IPS DF 6.9 (cell line): ENCODE results near the gene RPRD1A.

ENCODE experiments used
- DNase-seq: peaks from one replicate; pipeline ENCODE4 v3.0.0-alpha.2; 2013; ENCODE audit warnings: low read depth, low spot score
- H3K27ac ChIP-seq: one replicate; pipeline ENCODE4 v1.5.1; 2013; ENCODE audit warnings: low read length, control low read depth
- H3K27me3 ChIP-seq: 2 replicates; pipeline ENCODE4 v1.6.1; 2013; ENCODE audit warnings: mild to moderate bottlenecking, low read length; ENCODE audit not compliant: control insufficient read depth, insufficient read depth
- H3K36me3 ChIP-seq: 2 replicates; pipeline ENCODE4 v1.6.1; 2013; ENCODE audit warnings: low read length; ENCODE audit not compliant: control insufficient read depth, insufficient read depth
- H3K4me1 ChIP-seq: 2 replicates; pipeline ENCODE4 v1.6.1; 2013; ENCODE audit warnings: low read length; ENCODE audit not compliant: control insufficient read depth, insufficient read depth
- H3K4me3 ChIP-seq: 2 replicates; pipeline ENCODE4 v1.5.1; 2013; ENCODE audit warnings: mild to moderate bottlenecking, low read length
- H3K9me3 ChIP-seq: 2 replicates; pipeline ENCODE4 v1.6.1; 2013; ENCODE audit warnings: low read length, inconsistent platforms; ENCODE audit not compliant: control insufficient read depth, insufficient read depth
- WGBS: extraction: QIAGEN DNeasy Blood & Tissue Kit; methylation state at CpG from one replicate; pipeline ENCODE4 v1.1.7; 2013; ENCODE audit warnings: mixed read lengths, missing lambda C conversion rate; ENCODE audit not compliant: insufficient read length, insufficient coverage; 5-methylcytosine and 5-hydroxymethylcytosine counted together

The RPRD1A gene

GRCh38 chr18:35953688-35954087, 113.7 kb downstream of the RPRD1A start:
- H3K9me3 ChIP-seq, result no peaks in the 10 kb centered on the region
- WGBS, result no CpG with 5 or more reads among the region's 1 CpG
- no peaks in the 10 kb centered on the region for H3K36me3 ChIP-seq
- no peak overlapping the region for H3K27ac ChIP-seq
- DNase-seq, result no peak
- H3K27me3 ChIP-seq, result no peaks in the 10 kb centered on the region
- no peaks in the 10 kb centered on the region for H3K4me1 ChIP-seq
- H3K4me3 ChIP-seq, result no peak overlapping the region

GRCh38 chr18:35950628-35950982, 116.8 kb downstream of the RPRD1A start:
- no peak for DNase-seq
- WGBS, result no CpG with 5 or more reads among the region's 6 CpGs
- no peak overlapping the region; the same call in 1 of the 2 replicates for H3K4me3 ChIP-seq

DNA sequence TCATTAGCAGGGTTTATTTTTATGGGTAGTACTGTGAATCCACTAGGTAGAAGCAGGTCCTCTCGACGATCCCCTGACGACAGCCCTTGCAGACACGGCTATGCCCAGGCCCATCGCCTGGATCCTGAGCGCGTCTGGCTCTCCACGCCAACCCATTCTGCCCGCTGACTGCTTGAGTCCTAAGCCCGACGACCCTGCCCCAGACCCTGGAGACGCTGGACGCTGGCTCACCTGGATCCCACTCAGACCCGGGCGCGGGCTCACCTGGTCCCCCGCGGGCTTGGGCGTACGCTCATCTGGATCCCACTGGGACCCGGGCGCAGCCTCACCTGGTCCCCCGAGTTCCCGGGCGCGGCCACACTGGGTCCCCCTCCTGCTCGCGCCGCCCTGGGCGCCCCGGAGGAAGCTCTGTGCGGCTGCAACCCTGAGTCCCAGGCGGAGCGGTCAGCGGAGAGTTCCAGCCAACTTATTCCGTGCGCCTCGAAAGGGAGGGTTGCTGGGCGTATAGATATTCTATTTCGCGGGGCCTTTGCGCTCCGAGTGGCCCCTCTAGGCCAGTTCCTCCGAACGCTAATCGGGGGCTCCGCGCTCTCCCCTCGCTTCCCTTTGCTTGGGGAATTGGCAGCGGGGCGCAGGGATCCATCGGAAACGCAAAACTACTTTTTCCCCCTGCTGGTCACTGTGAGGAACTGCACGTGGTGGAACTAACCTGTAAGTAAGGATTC, 117.3 kb downstream of the RPRD1A start:
- Histone ChIP-seq H3K36me3 (no peaks in the 10 kb centered on the region), H3K4me1 (0 out of 2 replicates have a peak, but pooled peaks cover 4% of the 10 kb centered on the region), H3K9me3 (no peaks in the 10 kb centered on the region), H3K27me3 (no peaks in the 10 kb centered on the region), H3K4me3 (peak overlapping the region; percentile 54), H3K27ac (no peak overlapping the region)
- WGBS, result no CpG with 5 or more reads among the region's 54 CpGs
- DNase-seq, result peak; percentile 75

More at GRCh38 chr18:35950628-35950982, 116.8 kb downstream of the RPRD1A start:
- no peaks in the 10 kb centered on the region for H3K36me3 ChIP-seq
- H3K4me1 ChIP-seq, result 0 out of 2 replicates have a peak, but pooled peaks cover 4% of the 10 kb centered on the region
- no peaks in the 10 kb centered on the region for H3K9me3 ChIP-seq
- H3K27ac ChIP-seq, result no peak overlapping the region
- H3K27me3 ChIP-seq, result no peaks in the 10 kb centered on the region

DNA sequence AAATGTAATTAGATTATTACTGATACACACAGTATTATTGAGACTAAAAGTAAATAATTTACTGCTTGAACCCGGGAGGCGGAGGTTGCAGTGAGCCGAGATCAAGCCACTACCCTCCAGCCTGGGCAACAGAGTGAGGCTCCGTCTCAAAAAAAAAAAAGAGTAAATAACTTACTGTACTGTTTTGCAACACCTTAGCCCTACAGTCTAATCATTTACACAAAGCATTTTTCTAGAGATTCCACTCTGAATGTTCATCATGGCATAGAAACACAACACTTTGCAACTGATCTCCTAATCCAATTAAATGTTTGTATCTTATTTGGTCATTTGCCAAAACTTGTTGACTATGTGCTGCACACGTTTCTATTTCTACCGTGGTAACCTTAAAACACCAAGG, 118.3 kb downstream of the RPRD1A start:
- no CpG with 5 or more reads among the region's 6 CpGs for WGBS

DNA sequence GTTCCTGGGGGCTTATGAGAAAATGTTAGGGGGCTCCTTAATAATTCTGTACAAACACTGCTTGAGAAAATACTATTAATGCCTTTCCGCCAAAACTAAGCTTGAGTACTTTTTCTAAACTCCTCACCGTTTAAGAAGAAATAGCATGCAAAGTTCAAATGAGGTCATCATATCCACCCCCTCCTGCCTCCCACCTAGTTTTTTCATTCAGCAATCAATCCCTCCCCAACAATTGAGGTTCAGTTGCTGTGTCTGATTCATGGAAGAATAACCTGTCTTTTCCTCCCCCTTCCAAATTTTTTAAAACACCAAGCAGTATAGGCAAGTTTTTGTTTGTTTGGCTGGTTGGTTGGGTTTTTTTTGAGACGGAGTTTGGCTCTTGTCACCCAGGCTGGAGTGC, 119.3 kb downstream of the RPRD1A start:
- Histone ChIP-seq H3K9me3 (no peaks in the 10 kb centered on the region), H3K36me3 (no peaks in the 10 kb centered on the region), H3K27me3 (no peaks in the 10 kb centered on the region), H3K4me3 (no peak overlapping the region), H3K27ac (no peak overlapping the region), H3K4me1 (0 out of 2 replicates have a peak, but pooled peaks cover 4% of the 10 kb centered on the region)
- WGBS, result no CpG with 5 or more reads among the region's 3 CpGs
- DNase-seq, result no peak

More for the DNA sequence above, 118.3 kb downstream of the RPRD1A start:
- no peaks in the 10 kb centered on the region for H3K27me3 ChIP-seq
- H3K4me1 ChIP-seq, result 0 out of 2 replicates have a peak, but pooled peaks cover 4% of the 10 kb centered on the region
- H3K36me3 ChIP-seq, result no peaks in the 10 kb centered on the region
- no peaks in the 10 kb centered on the region for H3K9me3 ChIP-seq
- no peak for DNase-seq
- peak overlapping the region; percentile 54; the same call in 1 of the 2 replicates for H3K4me3 ChIP-seq
- no peak overlapping the region for H3K27ac ChIP-seq

- DNase-seq, result no peak
- H3K27ac ChIP-seq, result no peak overlapping the region
- H3K9me3 ChIP-seq, result no peaks in the 10 kb centered on the region
- no peak overlapping the region for H3K4me3 ChIP-seq
- no CpG with 5 or more reads among the region's 6 CpGs for WGBS
- 0 out of 2 replicates have a peak, but pooled peaks cover 7% of the 10 kb centered on the region for H3K4me1 ChIP-seq
- H3K27me3 ChIP-seq, result no peaks in the 10 kb centered on the region
- peaks cover 5% of the 10 kb centered on the region; the same call in 1 of the 2 replicates for H3K36me3 ChIP-seq
These were observed 124.7 kb downstream of the RPRD1A start for GRCh38 chr18:35942661-35943060.

GRCh38 chr18:35942133-35942532, 125.2 kb downstream of the RPRD1A start:
- no peaks in the 10 kb centered on the region for H3K9me3 ChIP-seq
- H3K27ac ChIP-seq, result no peak overlapping the region
- peaks cover 6% of the 10 kb centered on the region; the same call in 1 of the 2 replicates for H3K36me3 ChIP-seq
- 0 out of 2 replicates have a peak, but pooled peaks cover 7% of the 10 kb centered on the region for H3K4me1 ChIP-seq
- no peaks in the 10 kb centered on the region for H3K27me3 ChIP-seq
- H3K4me3 ChIP-seq, result no peak overlapping the region
- no peak for DNase-seq

DNA sequence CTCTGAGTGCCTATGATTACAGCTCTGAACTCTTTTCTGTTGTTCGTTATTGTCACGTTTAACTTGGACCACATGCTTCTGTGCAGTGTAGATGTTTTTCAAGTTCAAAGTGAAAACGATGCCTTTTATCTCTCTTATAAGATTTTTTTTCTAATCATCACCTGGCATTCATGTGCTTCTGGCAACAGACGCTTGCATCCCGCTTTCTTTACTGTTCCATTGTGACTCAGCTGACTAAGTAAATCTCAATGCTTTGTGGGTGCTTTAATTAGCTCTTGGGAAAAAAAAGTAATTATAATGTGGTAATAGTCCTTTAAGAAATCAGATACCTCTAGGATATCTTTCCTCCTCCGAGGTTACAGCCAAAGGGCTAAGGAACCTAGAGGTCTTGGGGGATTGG, 126.1 kb downstream of the RPRD1A start:
- no peak for DNase-seq
- Histone ChIP-seq H3K9me3 (no peaks in the 10 kb centered on the region), H3K36me3 (peaks cover 8% of the 10 kb centered on the region; the same call in 1 of the 2 replicates), H3K4me1 (0 out of 2 replicates have a peak, but pooled peaks cover 6% of the 10 kb centered on the region), H3K27me3 (no peaks in the 10 kb centered on the region), H3K27ac (no peak overlapping the region), H3K4me3 (no peak overlapping the region)
- no CpG with 5 or more reads among the region's 6 CpGs for WGBS
